HG02610 (cell line): Measurements from ENCODE around the gene PIGQ.

Experiments used
- ATAC-seq: cut with Tn5 transposase; IDR thresholded peaks from one replicate; pipeline ENCODE4 v1.9.1; 2021; ENCODE audit warnings: mild to moderate bottlenecking, moderate library complexity; ENCODE audit not compliant: unreplicated experiment

PIGQ gene

GRCh38 chr16:566475-567372 lies 3.0 kb upstream of the PIGQ start, which contains the start of gene NHLRC4:
TSS of gene NHLRC4 (plus strand) at chr16:567005. CDS start at chr16:568048, 1,043 bp downstream.
- no peak for ATAC-seq

- ATAC-seq = no peak
Observed at GRCh38 chr16:567373-568256, 2.2 kb upstream of the PIGQ start.

- ATAC-seq = no peak
Observed at GRCh38 chr16:568401-569258, 1.1 kb upstream of the PIGQ start.

- no peak for ATAC-seq
Observed at GRCh38 chr16:572865-573650, 3.3 kb downstream of the PIGQ start.

- no peak for ATAC-seq
Observed at GRCh38 chr16:574021-574760, 4.4 kb downstream of the PIGQ start.

GRCh38 chr16:575354-576196 lies 5.8 kb downstream of the PIGQ start:
- ATAC-seq = no peak

GRCh38 chr16:576197-576822 lies 6.5 kb downstream of the PIGQ start:
- ATAC-seq = no peak

GRCh38 chr16:576823-577201 lies 7.0 kb downstream of the PIGQ start:
- ATAC-seq = no peak

- ATAC-seq = no peak
Observed at GRCh38 chr16:577796-578195, 8.0 kb downstream of the PIGQ start.

GRCh38 chr16:578232-578869 lies 8.6 kb downstream of the PIGQ start:
- no peak for ATAC-seq

- no peak for ATAC-seq
Observed at GRCh38 chr16:578870-579405, 9.2 kb downstream of the PIGQ start.

GRCh38 chr16:580141-580945 lies 10.6 kb downstream of the PIGQ start:
- no peak for ATAC-seq

- no peak for ATAC-seq
Observed at GRCh38 chr16:580946-581498, 11.3 kb downstream of the PIGQ start.

GRCh38 chr16:582218-582613 lies 12.4 kb downstream of the PIGQ start:
- ATAC-seq = no peak

- ATAC-seq = no peak
Observed at GRCh38 chr16:582614-583331, 13.0 kb downstream of the PIGQ start.

- ATAC-seq = no peak
Observed at GRCh38 chr16:583470-583814, 13.7 kb downstream of the PIGQ start.
